Stimulated activated CD8-positive, alpha-beta memory T cell treated with anti-CD3 and anti-CD28 coated beads, Interleukin-15, amount 100 ng/mL, for 48 hours (primary cell): ENCODE measurements around the gene SLC30A2.
"Not testable (repeated sequence)": the region's sequence is repeated elsewhere in the genome, so short reads cannot be mapped to it uniquely, and the experiment has no call there.

Source experiments
- DNase-seq, 2 donors: peaks; one replicate each; pipeline ENCODE4 v3.0.0-alpha.2; 2020; ENCODE audit warnings: low read depth in 2 of 2

The SLC30A2 gene

GRCh38 chr1:26045722-26046245 lies at the start of gene SLC30A2:
TSS of gene SLC30A2 (minus strand) at chr1:26046118. CDS start at chr1:26045896, 222 bp downstream.
- DNase-seq, result no peak

GRCh38 chr1:26094677-26095383 lies 48.9 kb upstream of the SLC30A2 start:
- DNase-seq, result no peak

GRCh38 chr1:26094076-26094669 lies 48.3 kb upstream of the SLC30A2 start:
- DNase-seq, result no peak

GRCh38 chr1:26093569-26093968 lies 47.7 kb upstream of the SLC30A2 start:
- DNase-seq, result not testable (repeated sequence)

- DNase-seq, result no peak
Observed at GRCh38 chr1:26092422-26092821, 46.5 kb upstream of the SLC30A2 start.

- DNase-seq, result no peak
Observed at GRCh38 chr1:26090893-26091292, 45.0 kb upstream of the SLC30A2 start.

GRCh38 chr1:26089125-26089524 lies 43.2 kb upstream of the SLC30A2 start:
- no peak for DNase-seq

- no peak for DNase-seq
Observed at GRCh38 chr1:26084844-26085243, 38.9 kb upstream of the SLC30A2 start.

GRCh38 chr1:26084091-26084561 lies 38.2 kb upstream of the SLC30A2 start:
- no peak for DNase-seq

- no peak for DNase-seq
Observed at GRCh38 chr1:26083208-26083607, 37.3 kb upstream of the SLC30A2 start.

- DNase-seq, result no peak
Observed at GRCh38 chr1:26082020-26082350, 36.1 kb upstream of the SLC30A2 start.

GRCh38 chr1:26081267-26082019 lies 35.5 kb upstream of the SLC30A2 start:
- DNase-seq, result no peak

GRCh38 chr1:26079960-26080814 lies 34.3 kb upstream of the SLC30A2 start:
- DNase-seq, result no peak

GRCh38 chr1:26079178-26079563 lies 33.3 kb upstream of the SLC30A2 start:
- DNase-seq, result no peak

GRCh38 chr1:26078286-26079177 lies 32.6 kb upstream of the SLC30A2 start:
- DNase-seq, result no peak

GRCh38 chr1:26077524-26077923 lies 31.6 kb upstream of the SLC30A2 start:
- DNase-seq, result no peak

- no peak for DNase-seq
Observed at GRCh38 chr1:26075421-26076144, 29.7 kb upstream of the SLC30A2 start.

- no peak for DNase-seq
Observed at GRCh38 chr1:26072305-26072704, 26.4 kb upstream of the SLC30A2 start.

- DNase-seq, result no peak
Observed at GRCh38 chr1:26070963-26071342, 25.0 kb upstream of the SLC30A2 start.
